Measurements from ENCODE around the gene EXT2.
A peak's percentile ranks its signal among the peaks of the same experiment; 100 is the strongest.

Gene EXT2

DNA sequence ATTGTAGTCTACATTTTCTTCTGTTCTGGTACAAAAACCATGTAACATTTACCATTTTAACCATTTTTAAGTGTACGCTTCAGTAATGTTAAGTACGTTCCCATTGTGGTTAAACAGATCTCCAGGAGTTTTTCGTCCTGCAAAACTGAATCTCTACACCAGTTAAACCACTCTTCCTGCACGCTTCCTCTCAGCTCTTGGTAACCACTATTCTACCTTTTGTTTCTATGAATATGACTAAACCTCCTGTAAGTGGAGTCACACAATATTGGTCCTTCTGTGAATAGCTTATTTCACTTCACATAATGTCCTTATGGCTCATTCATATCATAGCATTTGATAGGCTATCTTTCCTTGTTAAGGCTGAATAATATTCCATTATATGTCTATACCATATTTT lies 7.1 kb upstream of the EXT2 start:
- no peak for DNase-seq

DNA sequence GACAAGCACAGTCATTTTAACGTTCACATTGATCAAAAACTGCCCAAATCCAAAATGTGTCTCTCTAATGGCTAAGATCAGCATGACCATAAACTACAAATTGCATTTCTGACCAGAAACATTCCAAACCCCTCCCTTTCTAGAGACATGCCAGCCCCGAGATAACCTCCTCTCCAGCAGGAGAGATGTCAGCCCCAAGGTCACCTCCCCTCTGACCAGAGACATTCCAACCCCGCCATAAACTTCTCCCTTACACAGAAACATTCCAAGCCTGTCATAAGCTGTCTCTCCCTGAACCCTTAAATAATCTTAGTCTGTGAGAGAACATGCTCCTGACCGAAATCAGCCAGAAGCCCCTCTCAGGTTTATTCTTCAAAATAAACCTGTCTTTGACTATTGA lies 6.6 kb upstream of the EXT2 start:
- no peak for DNase-seq

DNA sequence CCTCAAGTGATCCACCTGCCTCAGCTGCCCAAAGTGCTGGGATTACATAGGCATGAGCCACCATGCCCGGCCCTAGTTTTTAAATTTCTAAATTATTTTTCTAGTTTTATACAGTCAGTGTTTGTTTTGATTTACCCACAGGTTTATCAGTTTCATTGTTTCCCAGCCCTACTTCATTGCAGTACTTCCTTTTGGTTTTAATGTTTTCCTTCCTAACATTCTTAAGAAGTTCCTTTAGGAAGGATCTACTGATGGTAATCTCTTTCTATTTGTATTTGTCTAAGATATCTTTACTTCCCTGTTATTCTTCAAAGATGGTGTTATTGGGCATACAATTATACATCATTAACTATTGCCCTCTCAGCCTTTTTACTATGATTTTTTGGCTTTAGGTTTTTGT lies 4.9 kb upstream of the EXT2 start:
- DNase-seq = no peak

DNA sequence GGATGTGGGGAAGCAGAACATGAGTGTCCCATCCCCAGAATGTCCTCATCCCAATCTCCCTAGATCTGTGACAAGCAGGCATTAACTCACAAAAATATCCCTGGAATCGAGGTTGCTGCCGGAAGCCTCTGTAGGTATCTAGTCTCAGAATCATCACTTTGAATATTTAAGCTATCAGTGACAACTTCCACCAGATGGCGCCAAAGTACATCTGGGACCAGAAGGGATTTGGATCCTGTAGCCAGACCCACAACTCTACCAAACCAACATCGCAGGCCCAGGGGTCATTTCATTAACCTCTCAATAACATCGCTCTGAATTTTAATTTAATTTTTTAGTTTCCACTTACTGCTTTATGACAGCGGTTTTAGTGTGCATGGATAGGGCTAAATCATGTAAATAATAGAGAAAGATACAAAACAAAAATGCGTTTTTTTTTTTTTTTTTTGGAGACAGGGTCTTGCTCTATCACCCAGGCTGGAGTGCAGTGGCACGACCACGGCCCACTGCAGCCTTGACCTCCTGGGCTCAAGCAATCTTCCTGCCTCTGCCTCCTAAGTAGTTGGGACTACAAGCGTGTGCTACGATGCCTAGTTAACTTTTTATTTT lies 1.1 kb upstream of the EXT2 start:
- peak; percentile 77 for DNase-seq

DNA sequence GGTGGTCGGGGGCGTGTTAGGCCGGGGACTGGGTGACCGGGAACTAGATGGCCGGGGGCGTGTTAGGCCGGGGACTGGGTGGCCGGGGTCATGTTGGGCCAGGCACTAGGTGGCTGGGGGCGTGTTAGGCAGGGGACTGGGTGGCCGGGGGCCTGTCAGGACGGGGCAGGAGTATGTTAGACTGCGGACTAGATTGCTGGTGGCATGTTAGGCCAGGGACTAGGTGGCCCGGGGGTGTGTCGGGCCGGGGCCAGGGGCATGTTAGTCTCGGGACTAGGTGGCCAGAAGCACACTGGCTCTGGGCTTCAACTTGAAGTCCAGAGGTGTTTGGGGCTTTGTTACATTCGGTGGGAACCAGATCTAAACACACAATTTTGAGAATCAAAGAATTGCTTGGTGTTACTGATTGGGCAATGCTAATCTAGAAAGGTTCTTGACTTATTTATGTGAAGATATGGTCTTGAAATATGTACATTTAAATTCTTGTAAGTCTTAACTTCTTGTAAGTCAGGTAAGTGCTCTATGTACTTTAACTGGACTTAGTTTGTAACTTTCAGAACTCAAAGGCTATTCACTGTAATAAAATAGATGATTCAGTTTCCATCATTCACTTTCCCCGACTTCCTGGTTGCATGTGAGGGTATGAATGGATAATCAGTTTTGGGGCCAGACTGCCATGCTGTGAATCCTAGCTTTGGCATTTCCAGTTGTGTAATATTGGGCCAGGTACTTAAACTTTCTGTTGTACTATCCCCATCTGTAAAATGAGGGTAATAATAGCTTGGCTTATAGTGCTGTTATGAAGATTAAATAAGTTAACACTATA lies 1.1 kb downstream of the EXT2 start:
- no peak for DNase-seq

DNA sequence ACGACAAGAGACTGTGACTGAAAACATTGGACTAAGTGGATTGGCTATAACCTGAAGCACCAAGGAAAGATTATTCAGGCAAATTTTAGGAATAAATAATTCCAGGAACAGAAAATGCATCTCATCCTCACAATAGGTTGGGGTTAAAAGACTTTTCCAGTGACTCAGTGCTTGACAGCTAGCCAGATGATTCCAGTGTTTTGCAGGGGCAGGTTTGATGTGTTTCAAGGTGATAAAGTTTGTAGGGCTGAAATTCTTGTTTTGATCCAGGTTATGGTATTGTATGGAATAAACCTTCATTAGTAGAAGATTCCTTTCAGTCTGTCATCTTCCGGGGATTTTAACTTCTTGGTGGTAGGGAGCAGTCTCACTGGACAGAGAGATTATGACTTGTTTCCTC lies 2.3 kb downstream of the EXT2 start:
- DNase-seq = no peak

DNA sequence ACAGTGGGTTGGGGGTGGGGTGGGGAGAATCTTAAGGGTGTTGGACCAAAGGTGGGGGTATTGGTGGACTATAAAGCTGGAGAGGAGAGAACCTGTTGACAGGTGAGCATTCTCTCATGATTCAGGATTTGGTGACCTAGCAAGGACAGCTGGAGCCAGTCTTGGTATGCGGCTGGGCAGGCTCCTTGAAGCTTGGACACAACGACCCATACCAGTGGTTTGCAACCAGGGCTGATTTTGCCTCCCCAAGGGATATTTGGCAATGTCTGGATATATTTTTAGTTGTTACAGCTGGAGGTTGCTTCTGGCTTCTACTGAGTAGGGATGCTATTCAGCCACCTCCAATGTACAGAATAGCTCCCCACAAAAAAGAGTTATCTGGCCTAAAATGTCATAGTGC lies 5.6 kb downstream of the EXT2 start:
- DNase-seq = no peak

DNA sequence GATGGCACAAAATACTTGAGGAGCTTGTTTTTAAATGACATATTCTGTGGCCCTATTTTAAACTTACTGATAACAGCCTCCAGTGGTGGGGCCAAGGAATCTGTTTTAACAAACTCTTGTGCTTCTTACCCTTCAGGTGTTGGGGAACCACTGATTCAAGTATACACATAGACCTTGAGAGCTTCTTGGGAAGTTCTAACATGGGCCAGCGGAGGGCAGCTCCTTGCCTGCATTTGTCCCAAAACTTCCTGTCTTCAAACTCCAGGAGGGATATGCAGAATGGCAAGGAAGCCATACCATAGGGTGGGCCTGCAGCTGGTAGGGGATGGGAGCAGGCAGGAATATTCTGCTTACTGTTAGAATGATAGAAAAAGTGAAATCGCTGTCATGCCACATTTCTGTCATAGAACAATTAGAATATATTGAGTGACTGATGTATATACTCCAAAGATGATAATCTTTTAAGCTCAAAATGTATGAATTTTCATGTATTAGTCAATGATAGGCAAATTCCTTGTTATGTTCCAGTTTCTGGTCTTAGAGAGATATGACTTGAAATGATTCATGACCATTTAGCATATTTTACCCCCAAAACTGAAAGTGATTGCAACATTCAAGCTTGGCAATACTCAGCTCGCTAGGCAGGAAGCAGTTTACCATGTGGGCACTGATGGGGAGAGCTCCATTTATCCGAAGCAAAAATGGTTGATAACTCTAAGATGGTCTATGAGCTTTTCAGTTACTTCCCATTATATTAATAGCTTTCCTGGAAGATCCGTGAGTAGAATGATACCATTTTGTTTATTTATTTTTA lies 9.2 kb downstream of the EXT2 start:
- no peak for DNase-seq

DNA sequence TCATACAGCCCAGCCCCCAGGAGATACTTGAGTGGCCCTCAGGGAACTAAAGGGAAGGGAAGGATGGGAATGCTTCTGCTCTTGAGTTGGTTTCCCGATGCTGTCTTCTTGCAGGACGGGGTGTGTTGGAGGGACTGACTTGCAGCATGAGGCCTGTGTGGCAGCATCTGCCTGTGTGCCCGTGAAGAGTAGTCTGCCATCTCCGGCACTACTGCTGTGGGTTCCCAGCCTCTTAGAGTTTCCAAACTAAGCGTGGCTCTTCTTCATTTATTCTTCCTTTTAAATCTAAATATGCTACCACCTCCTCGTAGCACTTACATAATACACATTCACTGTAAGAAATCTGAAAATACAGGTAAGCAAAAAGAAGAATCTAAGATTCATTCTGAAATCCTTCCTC lies 12.8 kb downstream of the EXT2 start:
- no peak for DNase-seq

DNA sequence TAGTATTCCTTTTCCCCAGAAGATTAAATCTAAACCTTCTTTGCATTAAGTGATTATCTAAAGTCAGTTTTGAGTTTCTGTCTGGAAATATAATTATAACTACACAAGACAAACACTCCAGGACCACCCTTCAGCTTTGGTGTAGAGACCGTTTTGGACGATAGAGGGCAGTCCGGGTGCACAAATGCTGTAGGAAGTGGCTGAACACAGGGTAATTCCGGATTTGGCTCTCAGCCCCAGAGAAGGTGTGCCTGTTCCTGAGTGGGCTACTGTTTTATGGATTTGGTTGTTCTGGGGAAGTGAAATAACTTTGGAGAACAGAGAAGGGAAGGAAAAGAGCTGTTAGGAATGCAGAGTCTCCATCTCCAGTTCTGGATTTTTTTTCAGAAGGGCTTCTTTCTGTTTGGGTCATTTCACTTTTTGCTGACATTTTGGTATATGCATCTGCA lies 14.8 kb downstream of the EXT2 start:
- DNase-seq = peak; percentile 59

DNA sequence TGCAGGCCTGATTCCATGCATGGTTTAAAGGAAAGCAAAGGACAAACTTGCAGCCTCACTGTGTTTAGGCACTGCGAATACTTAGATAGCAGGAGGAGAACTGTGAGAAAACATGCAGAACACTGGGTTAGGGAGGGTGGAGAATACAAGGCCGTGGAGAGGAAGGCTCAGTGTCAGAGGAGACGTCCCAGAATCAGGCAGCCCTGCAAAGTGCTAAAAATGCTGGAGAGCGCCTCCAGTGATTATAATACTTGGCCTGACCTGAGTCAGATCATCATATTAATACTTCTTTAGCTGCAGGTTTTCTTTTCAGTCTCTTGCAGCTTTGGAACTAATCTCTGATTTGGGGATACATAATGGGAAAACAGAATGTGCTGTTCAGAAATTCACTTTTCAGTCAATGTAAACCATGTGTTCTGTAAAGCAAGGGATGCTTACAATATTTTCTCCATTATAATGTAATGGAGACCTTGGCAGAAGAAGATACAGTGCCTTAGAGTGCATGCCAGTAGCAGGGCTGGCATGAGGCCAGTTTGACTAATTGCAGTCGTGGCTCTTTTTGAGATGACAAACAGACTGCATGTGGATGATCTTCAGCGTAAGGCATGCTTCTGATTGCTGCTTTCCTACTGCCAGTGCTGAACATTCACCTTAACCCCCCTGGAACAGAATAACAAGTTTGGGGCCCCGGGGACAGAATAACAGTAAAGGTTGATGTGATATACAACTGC lies 16.8 kb downstream of the EXT2 start:
- no peak for DNase-seq

DNA sequence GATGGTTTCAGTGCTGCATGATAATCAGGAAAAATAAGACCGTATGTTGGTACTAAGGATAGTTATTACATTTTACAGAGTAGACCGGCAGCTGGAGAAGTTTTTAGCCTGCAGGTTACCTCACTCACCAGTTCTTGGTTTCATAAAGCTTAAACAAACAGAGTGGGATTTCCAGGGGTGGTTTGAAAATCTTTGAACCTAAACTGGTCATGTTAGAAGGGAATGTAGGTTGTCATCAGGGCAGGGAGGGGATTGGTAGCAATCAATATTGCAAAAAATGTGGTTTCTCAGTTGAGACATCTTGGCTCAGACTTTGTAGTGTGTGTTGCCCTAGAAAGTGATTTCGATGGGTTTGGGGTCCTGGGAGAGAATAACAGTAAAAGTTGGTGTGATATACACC lies 17.5 kb downstream of the EXT2 start:
- DNase-seq = no peak

DNA sequence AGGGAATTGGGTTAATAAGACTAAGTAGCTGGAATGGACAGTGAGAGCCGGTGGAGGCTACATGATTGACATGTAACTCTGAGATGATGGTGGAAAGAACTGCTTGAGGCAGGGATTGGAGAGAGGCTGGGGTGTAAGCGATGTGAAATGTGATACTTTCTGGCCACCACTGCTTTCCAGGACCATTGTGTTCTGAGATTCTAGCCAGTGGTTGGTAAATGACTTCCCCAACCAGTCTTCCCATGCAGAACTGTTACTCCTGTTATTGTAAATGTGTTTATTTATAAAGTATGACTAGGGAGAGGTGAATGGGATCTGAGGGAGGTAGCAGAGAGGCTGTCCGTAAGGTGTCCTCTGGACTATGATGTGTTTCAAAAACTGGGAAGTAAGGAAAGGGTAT lies 18.1 kb downstream of the EXT2 start:
- DNase-seq = no peak

DNA sequence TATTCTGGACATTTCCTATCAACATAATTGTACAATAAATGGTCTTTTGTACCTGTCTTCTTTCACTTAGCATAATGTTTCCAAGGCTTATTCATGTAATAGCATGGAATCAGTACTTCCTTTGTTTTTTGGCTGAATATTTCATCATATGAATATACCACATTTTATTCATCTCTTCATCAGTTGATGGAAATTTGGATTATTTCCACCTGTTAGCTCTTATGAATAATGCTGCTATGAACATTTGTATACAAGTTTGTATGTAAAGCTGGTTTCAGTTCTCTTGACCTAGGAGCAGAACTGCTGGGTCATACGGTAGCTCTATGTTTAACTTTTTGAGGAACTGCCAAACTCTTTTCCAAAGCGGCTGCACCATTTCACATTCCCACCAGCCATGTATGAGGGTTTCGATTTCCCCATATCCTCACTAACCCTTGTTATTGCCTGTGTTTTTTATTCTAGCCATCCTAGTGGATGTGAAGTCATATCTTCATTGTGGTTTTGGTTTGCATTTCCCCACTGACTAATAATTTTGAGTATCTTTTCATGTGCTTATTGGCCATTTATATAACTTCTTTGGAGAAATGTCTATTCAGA lies 20.9 kb downstream of the EXT2 start:
- no peak for DNase-seq

DNA sequence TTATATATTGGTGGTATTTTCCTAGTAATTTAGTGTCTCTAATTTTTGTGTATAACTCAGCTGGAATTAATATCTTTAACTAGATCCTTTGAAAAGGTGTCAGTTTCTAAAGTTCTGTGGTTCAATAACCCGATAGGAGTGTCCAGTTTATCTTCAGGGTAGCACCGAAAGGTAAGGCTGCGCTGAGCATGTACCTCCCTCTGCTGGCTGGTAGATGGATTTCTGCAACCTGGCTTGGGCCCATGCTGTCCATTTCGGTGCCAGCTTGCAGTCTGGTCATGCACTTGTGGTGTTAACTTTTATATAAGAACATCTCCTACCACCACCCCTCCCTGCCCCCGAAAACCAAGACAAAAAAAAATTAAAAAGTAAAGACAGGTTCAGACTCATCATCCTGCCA lies 24.7 kb downstream of the EXT2 start:
- no peak for DNase-seq

DNA sequence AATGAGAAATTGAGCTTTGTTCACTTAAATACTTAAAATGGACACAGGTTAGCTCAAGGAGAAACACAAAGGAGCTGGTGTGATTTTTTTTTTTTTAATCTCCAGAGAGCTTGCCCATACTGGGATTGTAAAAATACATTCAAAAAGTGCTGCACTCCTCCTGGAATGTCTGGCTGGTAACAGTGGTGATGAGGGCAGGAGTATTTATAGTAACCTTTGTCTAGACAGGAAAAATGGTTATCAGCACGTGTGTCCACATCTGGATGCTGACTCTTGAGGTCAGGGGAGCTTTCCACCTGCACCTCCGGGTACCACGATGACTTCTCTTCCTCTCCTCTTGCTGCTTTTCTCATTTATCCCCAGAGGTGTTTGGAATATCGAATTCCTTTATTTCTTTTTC lies 30.1 kb downstream of the EXT2 start:
- no peak for DNase-seq

DNA sequence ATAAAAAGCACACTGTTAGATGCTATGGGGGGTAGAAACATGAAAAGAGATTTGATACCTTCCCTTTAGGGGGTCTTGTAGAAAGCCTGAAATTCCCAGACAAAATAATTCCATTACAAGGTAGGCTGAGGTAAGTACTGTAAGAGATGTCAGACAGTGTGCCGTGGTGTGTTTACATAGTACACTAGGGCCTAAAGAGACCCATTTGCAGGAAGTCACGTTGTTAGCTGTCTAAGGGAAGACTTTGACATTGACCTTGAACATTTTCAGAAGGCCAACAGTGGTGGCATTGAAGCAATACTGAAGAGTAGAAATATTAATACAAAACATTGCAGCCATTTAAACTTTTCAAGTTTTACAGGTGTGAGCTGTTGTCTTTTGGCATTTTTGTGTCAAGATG lies 30.8 kb downstream of the EXT2 start:
- no peak for DNase-seq

DNA sequence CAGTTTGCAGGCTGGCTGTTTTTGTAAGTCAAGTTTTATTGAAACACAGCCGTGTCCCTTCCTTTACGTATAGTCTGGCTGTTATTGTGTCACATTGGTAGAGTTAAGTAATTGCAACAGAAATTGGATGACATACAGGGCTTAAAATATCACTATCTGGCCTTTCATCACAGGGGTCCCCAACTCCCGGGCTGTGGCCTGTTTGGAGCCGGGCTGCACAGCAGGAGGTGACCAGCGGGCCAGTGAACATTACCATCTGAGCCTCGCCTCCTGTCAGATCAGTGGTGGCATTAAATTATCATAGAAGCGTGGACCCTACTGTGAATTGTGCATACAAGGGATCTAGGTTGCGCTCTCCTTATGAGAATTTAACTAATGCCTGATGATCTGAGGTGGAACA lies 31.7 kb downstream of the EXT2 start:
- DNase-seq = no peak

DNA sequence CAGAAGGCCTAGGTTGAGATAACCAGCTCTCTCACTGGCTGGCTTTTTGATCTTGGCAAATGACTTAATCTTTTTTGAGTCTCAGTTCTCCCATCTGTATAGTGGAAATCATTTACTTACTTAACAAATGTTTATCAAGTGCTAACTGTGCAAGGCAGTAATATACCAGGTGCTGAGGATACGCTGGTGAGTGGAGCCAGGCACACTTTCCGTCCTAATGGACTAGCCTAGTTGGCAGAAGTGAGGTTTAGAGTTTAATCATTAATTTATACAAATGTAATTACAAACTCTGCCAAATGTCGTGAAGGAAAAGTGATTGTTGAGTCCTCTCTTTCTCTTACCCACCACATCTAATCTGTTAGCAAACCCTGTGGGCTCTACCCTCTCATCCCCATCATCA lies 33.3 kb downstream of the EXT2 start:
- no peak for DNase-seq

DNA sequence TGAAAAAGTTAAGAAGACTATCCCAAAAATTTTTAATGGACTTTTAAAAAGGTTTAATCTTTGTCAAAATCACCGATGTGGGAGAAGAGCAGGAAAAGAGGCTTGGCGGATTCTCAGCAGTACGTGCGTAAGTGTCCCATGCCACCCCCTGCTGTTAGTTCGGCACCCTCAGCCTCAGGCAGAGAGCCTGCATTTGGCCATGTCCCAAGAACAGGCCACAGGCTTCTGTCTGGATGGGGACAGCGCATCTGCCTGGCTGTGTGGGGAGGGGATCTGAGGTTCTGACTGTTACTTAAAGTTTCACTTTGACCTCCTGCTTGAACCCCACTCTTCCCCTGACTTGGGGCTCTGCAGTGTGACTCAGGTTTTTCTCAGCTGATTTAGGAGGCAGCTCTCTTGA lies 35.3 kb downstream of the EXT2 start:
- DNase-seq = no peak

DNA sequence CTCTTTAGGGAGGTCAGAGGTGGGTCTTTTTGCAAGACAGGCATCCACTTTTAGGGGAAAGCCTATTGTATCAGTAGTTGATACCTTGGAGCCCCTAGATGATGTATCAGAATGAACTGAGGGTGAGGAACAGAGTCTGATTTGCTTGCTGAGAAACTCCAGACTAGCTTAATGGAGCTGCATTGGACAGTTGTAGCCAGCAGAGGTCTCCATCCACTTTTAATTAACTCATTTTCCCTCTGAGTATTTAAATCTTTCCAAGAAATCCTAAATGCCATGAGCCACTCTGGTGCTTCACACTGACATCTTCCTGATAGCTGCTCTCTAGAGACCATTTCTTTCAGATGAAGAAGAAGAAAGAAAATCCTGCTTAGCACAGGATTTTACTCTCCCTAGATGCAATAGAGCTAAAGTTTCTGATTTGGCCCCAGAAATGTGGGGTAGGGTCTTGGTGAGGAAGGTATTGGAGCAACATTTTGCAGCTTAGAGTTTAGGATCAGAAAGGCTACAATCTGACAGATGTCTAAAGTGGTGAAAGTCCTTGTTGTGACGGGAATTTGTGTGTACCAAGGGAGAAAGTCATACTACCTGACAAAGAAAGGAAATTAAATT lies 38.0 kb downstream of the EXT2 start:
- DNase-seq = no peak

DNA sequence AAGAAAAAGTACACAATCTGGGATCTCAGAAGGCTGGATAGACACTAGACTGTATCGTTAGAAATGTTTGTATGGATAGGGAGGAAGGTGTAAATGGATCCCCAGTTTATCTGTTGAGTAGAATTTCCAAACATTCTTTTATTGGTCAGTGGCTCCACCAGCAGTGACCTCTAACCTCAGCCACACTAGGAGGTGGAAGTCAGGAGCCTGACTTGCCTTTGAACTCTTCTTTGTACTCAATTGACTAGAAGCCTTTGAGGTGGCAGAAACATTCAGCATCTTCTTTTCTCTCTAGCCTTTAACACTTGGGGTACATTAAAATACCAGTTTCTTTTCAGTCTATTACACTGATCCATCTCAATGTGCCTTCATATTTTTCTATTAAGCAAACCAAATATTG lies 39.1 kb downstream of the EXT2 start:
- DNase-seq = no peak

All from activated CD8-positive, alpha-beta memory T cell treated with anti-CD3 and anti-CD28 coated beads, Interleukin-2, amount 50 U/mL, for 4 hours (primary cell).